Transverse colon (tissue), 4 donors: Measurements from ENCODE around the gene PTPRS. TPM values are rescaled to one million over a fixed set of nuclear protein-coding genes. Genes with fewer than 3 reads are reported as not detected.

Experiments
- DNase-seq: peaks from one replicate; pipeline ENCODE4 v3.0.0-alpha.2; 2019
- H3K27ac ChIP-seq, 4 donors: fragments of 200-600 bp; sonication (generic); 2 replicates each; pipeline ENCODE4 v1.5.1; 2016 to 2018; ENCODE audit warnings: inconsistent platforms in 4 of 4
- H3K27me3 ChIP-seq: fragments of 200-600 bp; sonication (generic); 2 replicates; pipeline ENCODE4 v1.5.1; 2017; ENCODE audit warnings: inconsistent platforms
- H3K36me3 ChIP-seq, 4 donors: fragments of 200-600 bp; sonication (generic); 2 replicates each; pipeline ENCODE4 v1.5.1; 2017 to 2019; ENCODE audit warnings: inconsistent platforms in 4 of 4
- H3K4me1 ChIP-seq, 4 donors: fragments of 200-600 bp; sonication (generic); 2 replicates each; pipeline ENCODE4 v1.5.1; 2017 to 2020; ENCODE audit warnings: inconsistent platforms in 4 of 4
- H3K4me3 ChIP-seq, 4 donors: fragments of 200-600 bp; sonication (generic); 1 replicate in 1 of 4; 2 replicates in 3 of 4; pipeline versions ENCODE4 v1.5.1 to v1.6.1; 2017 to 2019; ENCODE audit warnings: inconsistent platforms in 4 of 4
- H3K9me3 ChIP-seq, 2 donors: fragments of 200-600 bp; sonication (generic); 2 replicates each; pipeline ENCODE4 v1.5.1; 2017 to 2019; ENCODE audit warnings: inconsistent platforms in 2 of 2
- CTCF ChIP-seq, 5 experiments: fragments of 200-600 bp in 3 of 5; fragments of 450-650 bp in 2 of 5; sonication (generic) in 3 of 5; IDR thresholded peaks; 1 replicate in 2 of 5; 2 replicates in 3 of 5; pipeline ENCODE4 v1.5.1; 2016 to 2017; ENCODE audit warnings: antibody characterized with exemption in 5 of 5, inconsistent platforms in 3 of 5, mild to moderate bottlenecking in 2 of 5, moderate library complexity in 1 of 5
- EP300 ChIP-seq: sonication (generic); formaldehyde crosslinking; IDR thresholded peaks from one replicate; pipeline ENCODE4 v1.6.1; 2017; ENCODE audit warnings: antibody characterized with exemption, low read depth
- POLR2A ChIP-seq: fragments of 450-650 bp; IDR thresholded peaks from one replicate; pipeline ENCODE4 v1.6.1; 2016; ENCODE audit warnings: antibody characterized with exemption, mild to moderate bottlenecking, moderate library complexity
- POLR2AphosphoS5 ChIP-seq, 3 donors: sonication (generic); formaldehyde crosslinking; IDR thresholded peaks; one replicate each; pipeline ENCODE4 v1.6.1; 2016; ENCODE audit warnings: antibody characterized with exemption in 3 of 3
- WGBS, 2 donors: methylation state at CpG; one replicate each; pipeline ENCODE4 v1.1.5; 2018; ENCODE audit warnings: low coverage in 1 of 2; 5-methylcytosine and 5-hydroxymethylcytosine counted together
- in situ Hi-C, 4 donors: fragments of 200-750 bp; cut with MboI; loops; one replicate each; pipeline versions ENCODE4 v1.15.0 to v1.15.1; 2017; ENCODE audit warnings: low sequenced_read_pairs in 3 of 4, low pct_ligation_motif_present in 1 of 4, low pct_unique_long_range_greater_than_20kb in 1 of 4
- intact Hi-C: fragments of 100-400 bp; cut with DNase I; formaldehyde crosslinking; loops from one replicate; pipeline ENCODE4 v1.15.1; 2023; ENCODE audit warnings: low total_unique reads
- total RNA-seq, 4 donors: library from RNA; depleted of rRNA; stranded (reverse); fragments of >200 nt; gene quantifications; one replicate each; pipeline ENCODE4 v1.1.0, GENCODE V29; 2016

Gene PTPRS
- total RNA-seq, 4 donors from 2014 or later, result 38.3 to 91.5 (median 58.5) TPM

- H3K36me3 ChIP-seq, result no peaks in the 10 kb centered on the region
- no peak overlapping the region for H3K4me3 ChIP-seq
- peaks cover 54% of the 10 kb centered on the region for H3K27me3 ChIP-seq
- H3K9me3 ChIP-seq, result no peaks in the 10 kb centered on the region
- in situ Hi-C loops (no loop called here), intact Hi-C loops (no loop called here)
- no peak overlapping the region for H3K27ac ChIP-seq
- H3K4me1 ChIP-seq, result peaks cover 0 to 14% (median 11%) of the 10 kb centered on the region in 4 donors
- 76 to 89% methylated on average over 8 to 32 of the region's 32 CpGs for WGBS, 2 donors
- DNase-seq, result no peak
- TF ChIP-seq POLR2AphosphoS5 (IDR thresholded peaks at IDR 0.05) (no peak), POLR2A (no peak)
Observed at GRCh38 chr19:5334824-5335500, 5.7 kb downstream of the PTPRS start.

- no peak overlapping the region for H3K27ac ChIP-seq
- TF ChIP-seq CTCF (IDR thresholded peaks at IDR 0.05) (no peak), POLR2A (no peak), EP300 (no peak), POLR2AphosphoS5 (IDR thresholded peaks at IDR 0.05) (no peak)
- no peaks in the 10 kb centered on the region for H3K36me3 ChIP-seq
- in situ Hi-C loops, result no loop called here
- WGBS, 2 donors, result 62 to 82% methylated on average over 5 to 10 of the region's 10 CpGs
- no peaks in the 10 kb centered on the region for H3K9me3 ChIP-seq
- intact Hi-C loops, result no loop called here
- H3K4me1 ChIP-seq, result peaks cover 0 to 8% (median 5%) of the 10 kb centered on the region in 4 donors
- peaks cover 48% of the 10 kb centered on the region for H3K27me3 ChIP-seq
- DNase-seq, result no peak
- H3K4me3 ChIP-seq, result no peak overlapping the region
Observed at GRCh38 chr19:5334366-5334739, 6.3 kb downstream of the PTPRS start.

- intact Hi-C loops, result no loop called here
Observed at GRCh38 chr19:5333581-5334365, 6.8 kb downstream of the PTPRS start.

GRCh38 chr19:5332501-5332900 lies 8.1 kb downstream of the PTPRS start:
- peaks cover 30% of the 10 kb centered on the region for H3K27me3 ChIP-seq
- H3K4me1 ChIP-seq, result no peaks in the 10 kb centered on the region
- H3K4me3 ChIP-seq, result no peak overlapping the region
- no peaks in the 10 kb centered on the region for H3K36me3 ChIP-seq
- no peak for DNase-seq
- no peak overlapping the region for H3K27ac ChIP-seq
- TF ChIP-seq CTCF (IDR thresholded peaks at IDR 0.05) (no peak), EP300 (no peak), POLR2A (no peak), POLR2AphosphoS5 (IDR thresholded peaks at IDR 0.05) (no peak)
- in situ Hi-C loops, result no loop called here
- WGBS, 2 donors, result 86% methylated on average over 10 of the region's 11 CpGs; no CpG with 5 or more reads in 1 of the 2 donors
- intact Hi-C loops, result no loop called here
- no peaks in the 10 kb centered on the region for H3K9me3 ChIP-seq

More at GRCh38 chr19:5333581-5334365, 6.8 kb downstream of the PTPRS start:
- TF ChIP-seq POLR2AphosphoS5 (IDR thresholded peaks at IDR 0.05) (no peak), EP300 (no peak), POLR2A (no peak), CTCF (IDR thresholded peaks at IDR 0.05) (no peak)
- Histone ChIP-seq H3K4me1 (peaks cover 0 to 2% (median 1%) of the 10 kb centered on the region in 4 donors), H3K36me3 (no peaks in the 10 kb centered on the region), H3K4me3 (no peak overlapping the region), H3K9me3 (no peaks in the 10 kb centered on the region), H3K27me3 (peaks cover 42% of the 10 kb centered on the region), H3K27ac (no peak overlapping the region)
- 88% methylated on average over 17 of the region's 17 CpGs; no CpG with 5 or more reads in 1 of the 2 donors for WGBS, 2 donors
- in situ Hi-C loops, result no loop called here
- DNase-seq, result no peak
